GM12878 (cell line): ENCODE data around the gene DYNC1H1. TPM values are rescaled to one million over a fixed set of nuclear protein-coding genes. Genes with fewer than 3 reads are reported as not detected.

Experiments
- BHLHE40 ChIP-seq, 2 experiments: fragments of 450-650 bp in 1 of 2; IDR thresholded peaks; 2 replicates each; pipeline ENCODE4 v1.6.1; 2011 to 2017; ENCODE audit warnings: low read depth in 2 of 2, borderline replicate concordance in 1 of 2, improper control_type of control experiment in 1 of 2, low read length in 1 of 2, mild to moderate bottlenecking in 1 of 2
- CBX5 ChIP-seq: sonication (generic); IDR thresholded peaks from 2 replicates; pipeline ENCODE4 v1.6.1; 2016; ENCODE audit warnings: low read depth, moderate library complexity, mild to moderate bottlenecking, inconsistent platforms
- GATAD2B ChIP-seq: fragments of 450-650 bp; conservative IDR thresholded peaks from 2 replicates; pipeline ENCODE4 v1.6.1; 2017; ENCODE audit warnings: low read depth, mild to moderate bottlenecking, moderate library complexity
- HDAC2 ChIP-seq: fragments of 200-600 bp; sonication (generic); IDR thresholded peaks from 2 replicates; pipeline ENCODE4 v1.6.1; 2017
- IKZF2 ChIP-seq, 2 experiments: fragments of 450-650 bp; IDR thresholded peaks; 2 replicates each; pipeline ENCODE4 v1.6.1; 2017; ENCODE audit warnings: mild to moderate bottlenecking in 2 of 2, moderate library complexity in 2 of 2
- MYC ChIP-seq: IDR thresholded peaks from 2 replicates; pipeline ENCODE4 v1.6.1; 2011; ENCODE audit warnings: mild to moderate bottlenecking, low read length, moderate library complexity, inconsistent platforms; ENCODE audit not compliant: insufficient read depth, insufficient replicate concordance, insufficient read length, severe bottlenecking
- NFIC ChIP-seq: IDR thresholded peaks from 2 replicates; pipeline ENCODE4 v1.6.1; 2012; ENCODE audit warnings: low read depth, mild to moderate bottlenecking, inconsistent platforms, low read length, moderate library complexity
- NFXL1 ChIP-seq: fragments of 450-650 bp; IDR thresholded peaks from 2 replicates; pipeline ENCODE4 v1.6.1; 2017; ENCODE audit warnings: antibody characterized with exemption, mild to moderate bottlenecking, borderline replicate concordance
- NR2F1 ChIP-seq: fragments of 450-650 bp; conservative IDR thresholded peaks from 2 replicates; pipeline ENCODE4 v1.6.1; 2017; ENCODE audit warnings: mild to moderate bottlenecking
- PAX5 ChIP-seq: IDR thresholded peaks from 2 replicates; pipeline ENCODE4 v1.6.1; 2011; ENCODE audit warnings: low read depth, low read length, borderline replicate concordance
- POLR2AphosphoS2 ChIP-seq: IDR thresholded peaks from 2 replicates; pipeline ENCODE4 v1.6.1; 2011; ENCODE audit warnings: low read depth, mild to moderate bottlenecking, low read length, improper control_type of control experiment, moderate library complexity
- RBBP5 ChIP-seq: fragments of 200-600 bp; sonication (generic); conservative IDR thresholded peaks from 2 replicates; pipeline ENCODE4 v1.6.1; 2016
- RFX5 ChIP-seq: IDR thresholded peaks from 2 replicates; pipeline ENCODE4 v1.6.1; 2011; ENCODE audit warnings: low read depth, low read length, improper control_type of control experiment
- SIN3A ChIP-seq: IDR thresholded peaks from 2 replicates; pipeline ENCODE4 v1.6.1; 2012; ENCODE audit warnings: low read depth, low read length, improper control_type of control experiment
- TCF3 ChIP-seq: IDR thresholded peaks from 2 replicates; pipeline ENCODE4 v1.6.1; 2012; ENCODE audit warnings: low read depth, mild to moderate bottlenecking, low read length, borderline replicate concordance; ENCODE audit not compliant: insufficient read depth
- TCF7 ChIP-seq: IDR thresholded peaks from 2 replicates; pipeline ENCODE4 v1.6.1; 2014; ENCODE audit warnings: antibody characterized with exemption, borderline replicate concordance
- ZNF217 ChIP-seq: fragments of 450-650 bp; IDR thresholded peaks from 2 replicates; pipeline ENCODE4 v1.6.1; 2017; ENCODE audit warnings: antibody characterized with exemption, mild to moderate bottlenecking
- polyA plus RNA-seq, 11 experiments: library from polyadenylated mRNA; depleted of rRNA in 4 of 11; unstranded in 6 of 11; stranded (reverse) in 5 of 11; fragments of >200 nt; fragmentation: Nextera tagmentation in 4 of 11; fragmentation: Illumina TruSeq in 1 of 11; extraction: Ambion mirVana in 4 of 11; extraction: Trizol in 1 of 11; gene quantifications; 1 replicate in 1 of 11; 2 replicates in 10 of 11; pipeline versions ENCODE4 v1.2.1 to v1.2.3, GENCODE V29; 2011 to 2016; ENCODE audit warnings: inconsistent platforms in 2 of 11, missing spikeins in 2 of 11, low read depth in 1 of 11
- total RNA-seq, 4 experiments: library from RNA; depleted of rRNA in 3 of 4; stranded (reverse); fragments of >200 nt in 3 of 4; fragmentation: Illumina TruSeq in 1 of 4; extraction: Trizol in 1 of 4; gene quantifications; 2 replicates each; pipeline versions ENCODE4 v1.2.1 to v1.2.3, GENCODE V29; 2013 to 2021
- TF ChIP-seq, protein P1 (sequence below): IDR thresholded peaks from 2 replicates; pipeline ENCODE4 v1.6.1; 2011; ENCODE audit warnings: borderline replicate concordance, low read depth, mild to moderate bottlenecking, moderate library complexity, mixed read lengths, low read length; ENCODE audit not compliant: insufficient read depth; ENCODE audit errors: extremely low read length
- TF ChIP-seq, protein P2 (sequence below): fragments of 450-650 bp; IDR thresholded peaks from 2 replicates; pipeline ENCODE4 v1.6.1; 2014; ENCODE audit warnings: mild to moderate bottlenecking
- TF ChIP-seq, protein P3 (sequence below): fragments of 450-650 bp; conservative IDR thresholded peaks from 2 replicates; pipeline ENCODE4 v1.6.1; 2017; ENCODE audit warnings: mild to moderate bottlenecking, moderate library complexity
- TF ChIP-seq, protein P4 (sequence below): fragments of 450-650 bp; formaldehyde crosslinking; IDR thresholded peaks from 2 replicates; pipeline ENCODE4 v1.4.0; 2020; ENCODE audit warnings: mild to moderate bottlenecking, moderate library complexity

DYNC1H1 gene
- total and polyA plus RNA-seq, 10 of the 15 experiments (the other 5 are each of a cell fraction or from before 2014, with no cell fraction given): 38.4 to 291 (median 111) TPM

DNA sequence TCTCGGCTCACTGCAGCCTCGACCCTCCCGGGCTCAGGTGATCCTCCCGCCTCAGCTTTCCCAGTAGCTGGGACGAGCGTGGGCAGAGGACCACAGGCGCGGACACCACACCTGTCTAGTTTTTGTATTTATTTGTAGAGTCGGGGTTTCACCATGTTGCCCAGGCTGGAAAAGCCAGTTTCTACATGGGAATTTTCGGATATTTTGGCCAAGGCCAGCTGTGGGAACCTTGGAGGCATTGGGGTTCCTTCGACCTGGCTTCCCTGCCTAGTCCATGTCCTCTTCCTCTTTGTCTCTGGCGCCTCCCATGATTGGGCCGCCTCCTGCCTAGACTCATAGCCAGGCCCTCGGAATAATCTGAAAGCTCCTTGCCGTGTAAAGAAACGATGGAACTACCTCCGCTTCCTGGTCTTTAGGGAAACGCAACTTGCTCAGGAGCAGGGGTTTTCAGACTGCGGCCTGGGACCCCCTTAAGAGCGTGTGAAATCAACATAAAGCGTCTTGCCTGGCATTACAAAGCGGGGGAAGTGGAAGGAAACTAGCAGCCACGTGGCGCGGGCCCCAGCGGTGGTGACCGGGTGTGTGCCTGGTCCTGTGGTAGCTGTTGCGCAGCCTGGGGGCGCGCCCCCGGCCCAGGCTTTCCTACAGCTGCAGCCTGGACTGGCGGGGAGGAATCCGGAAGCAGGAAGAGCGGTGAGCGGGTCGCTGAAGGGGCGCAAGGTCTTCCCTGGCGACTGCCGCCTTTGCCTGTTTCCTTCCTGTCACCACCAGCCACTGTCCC, 123.8 kb downstream of the DYNC1H1 start (continued):
- TF ChIP-seq BHLHE40 (IDR thresholded peaks at IDR 0.05; ENCODE audit: borderline replicate concordance in 1 of 2, low read depth in 2 of 2, low read length in 1 of 2): peak in 1 of 2 experiments; percentile 54; a peak in 1 of 4 replicates
- TF ChIP-seq HDAC2: no peak
- TF ChIP-seq, protein P1, sequence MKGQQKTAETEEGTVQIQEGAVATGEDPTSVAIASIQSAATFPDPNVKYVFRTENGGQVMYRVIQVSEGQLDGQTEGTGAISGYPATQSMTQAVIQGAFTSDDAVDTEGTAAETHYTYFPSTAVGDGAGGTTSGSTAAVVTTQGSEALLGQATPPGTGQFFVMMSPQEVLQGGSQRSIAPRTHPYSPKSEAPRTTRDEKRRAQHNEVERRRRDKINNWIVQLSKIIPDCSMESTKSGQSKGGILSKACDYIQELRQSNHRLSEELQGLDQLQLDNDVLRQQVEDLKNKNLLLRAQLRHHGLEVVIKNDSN: peak; percentile 55
- TF ChIP-seq IKZF2 (IDR thresholded peaks at IDR 0.05): peak in 1 of 2 experiments; percentile 65; a peak in 1 of 4 replicates
- TF ChIP-seq SIN3A: peak; percentile 58; the same call in 1 of the 2 replicates
- peak; percentile 53 for TF ChIP-seq GATAD2B
- TF ChIP-seq NFXL1: no peak
- TF ChIP-seq, protein P2, sequence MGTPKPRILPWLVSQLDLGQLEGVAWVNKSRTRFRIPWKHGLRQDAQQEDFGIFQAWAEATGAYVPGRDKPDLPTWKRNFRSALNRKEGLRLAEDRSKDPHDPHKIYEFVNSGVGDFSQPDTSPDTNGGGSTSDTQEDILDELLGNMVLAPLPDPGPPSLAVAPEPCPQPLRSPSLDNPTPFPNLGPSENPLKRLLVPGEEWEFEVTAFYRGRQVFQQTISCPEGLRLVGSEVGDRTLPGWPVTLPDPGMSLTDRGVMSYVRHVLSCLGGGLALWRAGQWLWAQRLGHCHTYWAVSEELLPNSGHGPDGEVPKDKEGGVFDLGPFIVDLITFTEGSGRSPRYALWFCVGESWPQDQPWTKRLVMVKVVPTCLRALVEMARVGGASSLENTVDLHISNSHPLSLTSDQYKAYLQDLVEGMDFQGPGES: no peak
- no peak for TF ChIP-seq NFIC
- no peak for TF ChIP-seq POLR2AphosphoS2
- peak; percentile 92 for TF ChIP-seq MYC
- no peak for TF ChIP-seq PAX5
- no peak for TF ChIP-seq CBX5
- TF ChIP-seq RBBP5: no peak
- TF ChIP-seq, protein P3, sequence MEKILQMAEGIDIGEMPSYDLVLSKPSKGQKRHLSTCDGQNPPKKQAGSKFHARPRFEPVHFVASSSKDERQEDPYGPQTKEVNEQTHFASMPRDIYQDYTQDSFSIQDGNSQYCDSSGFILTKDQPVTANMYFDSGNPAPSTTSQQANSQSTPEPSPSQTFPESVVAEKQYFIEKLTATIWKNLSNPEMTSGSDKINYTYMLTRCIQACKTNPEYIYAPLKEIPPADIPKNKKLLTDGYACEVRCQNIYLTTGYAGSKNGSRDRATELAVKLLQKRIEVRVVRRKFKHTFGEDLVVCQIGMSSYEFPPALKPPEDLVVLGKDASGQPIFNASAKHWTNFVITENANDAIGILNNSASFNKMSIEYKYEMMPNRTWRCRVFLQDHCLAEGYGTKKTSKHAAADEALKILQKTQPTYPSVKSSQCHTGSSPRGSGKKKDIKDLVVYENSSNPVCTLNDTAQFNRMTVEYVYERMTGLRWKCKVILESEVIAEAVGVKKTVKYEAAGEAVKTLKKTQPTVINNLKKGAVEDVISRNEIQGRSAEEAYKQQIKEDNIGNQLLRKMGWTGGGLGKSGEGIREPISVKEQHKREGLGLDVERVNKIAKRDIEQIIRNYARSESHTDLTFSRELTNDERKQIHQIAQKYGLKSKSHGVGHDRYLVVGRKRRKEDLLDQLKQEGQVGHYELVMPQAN: peak; percentile 61
- no peak for TF ChIP-seq RFX5
- TF ChIP-seq NR2F1: 0 out of 2 replicates have a peak, but pooled peaks have one; percentile 33
- TF ChIP-seq, protein P4, sequence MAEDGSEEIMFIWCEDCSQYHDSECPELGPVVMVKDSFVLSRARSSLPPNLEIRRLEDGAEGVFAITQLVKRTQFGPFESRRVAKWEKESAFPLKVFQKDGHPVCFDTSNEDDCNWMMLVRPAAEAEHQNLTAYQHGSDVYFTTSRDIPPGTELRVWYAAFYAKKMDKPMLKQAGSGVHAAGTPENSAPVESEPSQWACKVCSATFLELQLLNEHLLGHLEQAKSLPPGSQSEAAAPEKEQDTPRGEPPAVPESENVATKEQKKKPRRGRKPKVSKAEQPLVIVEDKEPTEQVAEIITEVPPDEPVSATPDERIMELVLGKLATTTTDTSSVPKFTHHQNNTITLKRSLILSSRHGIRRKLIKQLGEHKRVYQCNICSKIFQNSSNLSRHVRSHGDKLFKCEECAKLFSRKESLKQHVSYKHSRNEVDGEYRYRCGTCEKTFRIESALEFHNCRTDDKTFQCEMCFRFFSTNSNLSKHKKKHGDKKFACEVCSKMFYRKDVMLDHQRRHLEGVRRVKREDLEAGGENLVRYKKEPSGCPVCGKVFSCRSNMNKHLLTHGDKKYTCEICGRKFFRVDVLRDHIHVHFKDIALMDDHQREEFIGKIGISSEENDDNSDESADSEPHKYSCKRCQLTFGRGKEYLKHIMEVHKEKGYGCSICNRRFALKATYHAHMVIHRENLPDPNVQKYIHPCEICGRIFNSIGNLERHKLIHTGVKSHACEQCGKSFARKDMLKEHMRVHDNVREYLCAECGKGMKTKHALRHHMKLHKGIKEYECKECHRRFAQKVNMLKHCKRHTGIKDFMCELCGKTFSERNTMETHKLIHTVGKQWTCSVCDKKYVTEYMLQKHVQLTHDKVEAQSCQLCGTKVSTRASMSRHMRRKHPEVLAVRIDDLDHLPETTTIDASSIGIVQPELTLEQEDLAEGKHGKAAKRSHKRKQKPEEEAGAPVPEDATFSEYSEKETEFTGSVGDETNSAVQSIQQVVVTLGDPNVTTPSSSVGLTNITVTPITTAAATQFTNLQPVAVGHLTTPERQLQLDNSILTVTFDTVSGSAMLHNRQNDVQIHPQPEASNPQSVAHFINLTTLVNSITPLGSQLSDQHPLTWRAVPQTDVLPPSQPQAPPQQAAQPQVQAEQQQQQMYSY: no peak
- no peak for TF ChIP-seq ZNF217
- no peak for TF ChIP-seq TCF7
- TF ChIP-seq TCF3: no peak
